GM19395 (cell line): ENCODE data around the gene MYOD1.

Source experiments
- ATAC-seq: cut with Tn5 transposase; IDR thresholded peaks from one replicate; pipeline ENCODE4 v1.9.1; 2021; ENCODE audit warnings: mild to moderate bottlenecking, moderate library complexity; ENCODE audit not compliant: unreplicated experiment

Gene MYOD1

GRCh38 chr11:17700991-17701390, 18.4 kb upstream of the MYOD1 start:
- no peak for ATAC-seq

GRCh38 chr11:17702876-17703275, 16.5 kb upstream of the MYOD1 start:
- no peak for ATAC-seq

GRCh38 chr11:17703951-17704350, 15.4 kb upstream of the MYOD1 start:
- no peak for ATAC-seq

- no peak for ATAC-seq
Observed at GRCh38 chr11:17707830-17708229, 11.5 kb upstream of the MYOD1 start.

GRCh38 chr11:17711836-17712235, 7.5 kb upstream of the MYOD1 start:
- no peak for ATAC-seq

- no peak for ATAC-seq
Observed at GRCh38 chr11:17713851-17714250, 5.5 kb upstream of the MYOD1 start.

GRCh38 chr11:17714356-17714854, 5.0 kb upstream of the MYOD1 start:
- no peak for ATAC-seq

GRCh38 chr11:17714870-17715269, 4.5 kb upstream of the MYOD1 start:
- ATAC-seq = no peak

- ATAC-seq = no peak
Observed at GRCh38 chr11:17716807-17717206, 2.6 kb upstream of the MYOD1 start.

- ATAC-seq = no peak
Observed at GRCh38 chr11:17718015-17718414, 1.4 kb upstream of the MYOD1 start.

- no peak for ATAC-seq
Observed at GRCh38 chr11:17718510-17718962, 835 bp upstream of the MYOD1 start.

GRCh38 chr11:17719938-17720795, 796 bp downstream of the MYOD1 start:
- ATAC-seq = no peak

- ATAC-seq = no peak
Observed at GRCh38 chr11:17720796-17721171, 1.4 kb downstream of the MYOD1 start.

- no peak for ATAC-seq
Observed at GRCh38 chr11:17721242-17721999, 2.0 kb downstream of the MYOD1 start.

GRCh38 chr11:17722000-17722643, 2.8 kb downstream of the MYOD1 start:
- ATAC-seq = no peak

- no peak for ATAC-seq
Observed at GRCh38 chr11:17724020-17724908, 4.9 kb downstream of the MYOD1 start.

GRCh38 chr11:17725174-17725573, 5.8 kb downstream of the MYOD1 start:
- ATAC-seq = no peak

- ATAC-seq = no peak
Observed at GRCh38 chr11:17730137-17730536, 10.8 kb downstream of the MYOD1 start.

GRCh38 chr11:17730608-17731462, 11.5 kb downstream of the MYOD1 start:
- peak; percentile 81 for ATAC-seq
